GM19438 (cell line): ENCODE results near the gene LAMA3.

ENCODE experiments used
- ATAC-seq: cut with Tn5 transposase; IDR thresholded peaks from one replicate; pipeline ENCODE4 v1.9.1; 2021; ENCODE audit warnings: low read depth; ENCODE audit not compliant: unreplicated experiment

LAMA3 gene

DNA sequence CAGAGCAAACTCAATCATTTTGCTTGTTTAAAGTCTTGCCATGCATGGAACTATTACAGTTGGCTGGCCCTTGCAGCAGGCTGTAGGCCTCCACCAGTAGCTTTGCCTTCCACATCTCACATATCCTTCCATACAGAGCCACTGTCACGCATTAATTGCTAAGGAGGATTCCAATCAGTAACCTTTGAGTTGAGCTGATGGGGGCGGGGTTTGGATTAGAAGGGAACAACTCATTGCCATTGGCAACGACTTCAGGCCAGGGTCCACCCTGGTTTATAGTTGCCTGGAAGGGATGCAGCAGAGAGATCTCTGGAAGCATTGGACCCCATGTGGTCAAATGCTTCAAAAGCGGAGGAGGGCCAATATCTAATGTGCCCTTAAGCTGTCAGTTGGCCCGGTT lies 262.0 kb downstream of the LAMA3 start:
- no peak for ATAC-seq

DNA sequence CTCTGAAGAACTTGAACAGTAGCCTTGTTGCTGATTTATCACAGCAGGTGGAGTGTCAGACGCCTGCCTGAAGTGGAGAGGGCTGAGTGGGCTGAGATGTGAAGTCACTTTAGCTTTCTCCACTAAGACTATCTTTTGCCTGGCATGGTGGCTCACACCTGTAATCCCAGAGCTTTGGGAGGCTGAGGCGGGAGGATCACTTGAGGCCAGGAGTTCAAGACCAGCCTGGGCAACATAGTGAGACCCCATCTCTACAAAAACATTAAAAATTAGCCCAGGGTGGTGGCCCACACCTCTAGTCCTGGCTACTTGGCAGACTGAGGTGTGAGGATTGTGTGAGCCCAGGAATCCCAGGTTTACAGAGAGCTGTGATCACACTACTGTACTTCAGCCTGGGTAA lies 264.7 kb downstream of the LAMA3 start:
- ATAC-seq, result no peak

DNA sequence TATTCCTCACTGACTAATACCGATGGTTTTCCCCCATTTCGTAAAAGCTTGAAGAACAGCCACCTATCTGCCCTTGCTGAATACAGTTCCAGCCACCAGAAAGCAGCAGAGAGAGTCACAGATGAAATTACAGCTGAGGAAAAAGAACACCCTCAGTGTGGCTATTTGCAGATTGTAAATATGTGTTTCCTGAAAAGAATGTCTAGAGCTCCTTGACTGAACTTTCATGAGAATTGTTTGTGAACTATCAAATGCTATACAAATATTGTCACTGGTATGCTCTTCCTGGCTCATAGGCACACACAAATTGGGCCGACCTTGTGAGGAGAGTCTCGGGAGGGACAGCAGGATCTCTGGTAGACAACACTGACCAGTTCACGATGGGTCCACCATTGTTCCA lies 267.2 kb downstream of the LAMA3 start:
- no peak for ATAC-seq

DNA sequence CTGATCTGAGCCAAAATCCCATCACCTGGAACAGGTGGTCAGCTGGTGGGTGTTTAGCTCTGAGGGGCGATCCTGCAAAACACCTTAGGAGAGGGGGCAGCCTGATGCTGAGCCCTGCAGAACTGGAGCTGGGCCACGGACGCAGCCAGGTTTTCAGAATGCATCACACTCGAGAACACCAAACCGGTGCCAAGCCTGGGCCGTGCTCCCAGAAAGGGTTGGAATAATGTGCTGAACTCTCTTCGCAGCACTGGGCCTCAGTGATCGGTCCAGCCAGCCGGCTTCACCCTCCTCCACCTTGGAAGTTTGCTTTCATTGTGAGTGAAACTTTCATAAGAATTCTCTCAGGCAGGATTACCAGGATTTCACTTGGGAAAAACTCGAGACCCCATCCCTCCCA lies 268.8 kb downstream of the LAMA3 start:
- ATAC-seq, result no peak

DNA sequence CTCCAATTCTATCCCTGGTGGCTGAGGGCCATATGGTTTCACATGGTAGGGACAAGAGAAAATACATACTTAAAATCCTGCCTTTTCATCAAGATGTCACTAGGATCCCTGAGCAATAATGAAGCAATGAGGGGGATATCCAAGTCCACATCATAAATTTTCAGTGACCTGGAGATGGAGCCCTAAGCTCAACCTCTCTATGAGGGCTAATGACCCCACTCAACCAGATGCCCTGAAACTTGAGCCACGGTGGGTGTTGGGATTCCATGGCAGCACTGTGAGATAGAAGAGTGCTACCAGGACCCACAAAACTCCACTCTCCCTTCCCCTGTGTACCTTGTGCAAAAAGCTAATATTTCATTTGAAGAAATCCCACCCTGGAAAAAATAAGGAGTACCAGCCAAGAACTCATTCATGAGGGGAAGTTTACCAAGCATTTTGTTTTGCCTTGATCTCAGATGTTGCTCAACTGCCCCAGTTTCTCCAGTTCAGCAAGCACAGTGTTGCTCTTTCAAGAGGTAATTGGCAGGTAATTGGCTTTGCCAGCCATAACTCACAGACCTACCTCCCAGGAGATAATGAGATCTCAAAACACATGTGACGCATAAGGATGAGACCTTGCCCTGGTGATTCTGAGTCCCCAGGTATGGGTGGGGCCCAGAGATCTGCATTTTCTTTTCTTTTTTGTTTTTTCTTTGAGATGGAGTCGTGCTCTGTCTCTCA lies 274.4 kb downstream of the LAMA3 start:
- no peak for ATAC-seq

DNA sequence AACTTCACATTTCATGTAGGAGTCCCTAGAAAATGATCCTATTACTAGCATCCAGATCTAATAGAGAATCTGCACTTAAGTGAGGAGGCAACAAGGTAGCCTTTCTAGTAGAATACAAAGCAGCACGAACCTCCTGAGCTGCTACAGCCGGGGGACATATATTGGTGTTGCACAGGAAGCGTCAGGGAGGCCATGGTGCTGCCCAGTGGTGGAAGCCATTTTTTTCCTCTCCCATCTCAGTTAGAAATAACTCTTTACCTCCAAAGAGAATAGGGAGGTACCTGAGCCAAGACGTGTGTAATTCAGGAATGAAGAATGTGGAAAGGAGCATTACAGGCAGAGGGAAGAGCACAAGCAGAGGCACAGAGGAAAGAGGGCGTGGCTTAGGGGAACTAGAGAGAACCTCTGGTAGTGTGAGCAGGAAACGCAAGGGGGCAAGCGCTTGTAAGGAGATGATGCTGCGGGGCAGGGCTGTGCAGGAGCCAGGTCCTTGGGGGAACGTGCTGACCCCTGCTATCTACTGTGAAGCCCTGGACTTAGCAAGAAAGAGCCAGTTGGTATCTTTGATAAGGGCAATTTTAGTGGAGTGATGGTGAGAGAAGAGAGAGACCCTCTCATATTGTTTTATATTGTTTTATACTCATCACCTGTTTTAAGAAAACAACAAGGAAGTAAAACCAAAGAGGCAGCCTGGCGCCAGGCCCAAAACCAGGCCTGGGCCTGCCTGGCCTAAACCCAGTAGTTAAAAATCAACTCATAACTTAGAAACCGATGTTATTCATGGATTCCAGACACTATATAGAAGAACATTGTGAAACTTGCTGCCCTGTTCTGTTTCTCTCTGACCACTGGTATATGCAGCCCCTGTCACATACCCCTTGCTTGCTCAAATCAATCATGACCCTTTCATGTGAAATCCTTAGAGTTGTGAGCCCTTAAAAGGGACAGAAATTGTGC lies 275.3 kb downstream of the LAMA3 start:
- no peak for ATAC-seq

DNA sequence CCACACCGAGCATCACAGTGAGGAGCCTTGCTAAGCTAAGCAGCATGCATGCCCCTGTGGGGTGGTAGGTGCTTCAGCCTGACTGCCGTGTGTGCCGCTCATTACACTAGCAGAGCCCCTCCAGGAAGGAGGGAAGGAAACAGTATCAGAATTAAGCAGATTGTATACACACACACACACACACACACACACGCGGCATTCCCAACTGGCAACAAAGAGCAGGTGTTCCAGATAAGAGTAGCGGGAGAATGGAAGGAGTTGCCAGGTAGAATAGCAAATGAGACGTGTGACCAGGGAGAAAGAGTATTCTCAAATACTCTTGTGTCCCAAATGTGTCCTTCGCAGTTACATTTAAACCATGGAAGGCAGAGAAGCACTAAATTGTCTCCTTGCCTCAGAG lies 277.7 kb downstream of the LAMA3 start:
- ATAC-seq, result no peak

DNA sequence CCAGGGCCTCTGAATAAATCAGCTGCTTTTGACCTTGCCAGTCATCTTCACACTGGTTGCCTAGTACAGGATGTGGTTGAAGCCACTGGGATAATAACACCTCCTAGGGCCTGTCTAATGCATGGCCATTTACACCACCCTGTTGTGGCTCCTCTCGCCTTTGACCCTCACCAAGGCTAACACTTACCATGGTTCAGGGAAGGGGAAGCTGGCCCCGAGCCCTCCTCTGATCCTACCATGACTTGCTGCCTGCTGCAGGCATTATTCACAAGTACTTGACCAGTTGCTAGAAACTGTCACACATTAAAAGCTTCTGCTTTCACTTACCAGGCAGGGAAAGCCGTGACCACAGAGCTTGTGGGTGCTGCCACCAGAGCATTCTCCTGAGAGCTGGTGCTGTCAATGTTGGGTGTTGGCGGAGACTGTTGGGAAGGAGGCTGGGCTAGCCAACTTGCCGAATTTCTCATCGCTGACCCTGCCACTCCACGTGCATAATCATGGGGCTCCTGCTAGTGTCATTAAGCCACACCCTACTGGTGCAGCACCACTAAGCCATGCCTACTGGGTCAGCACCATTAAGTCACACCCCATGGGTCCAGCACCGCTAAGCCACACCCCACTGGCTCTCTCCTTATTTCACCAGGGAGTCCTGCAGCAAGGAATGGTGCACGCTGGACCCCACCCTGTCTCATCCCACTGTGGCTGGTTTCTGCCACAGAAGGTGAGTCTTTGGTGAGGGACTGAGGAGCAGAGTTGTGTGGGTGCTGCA lies 278.3 kb downstream of the LAMA3 start:
- ATAC-seq, result peak; percentile 58

DNA sequence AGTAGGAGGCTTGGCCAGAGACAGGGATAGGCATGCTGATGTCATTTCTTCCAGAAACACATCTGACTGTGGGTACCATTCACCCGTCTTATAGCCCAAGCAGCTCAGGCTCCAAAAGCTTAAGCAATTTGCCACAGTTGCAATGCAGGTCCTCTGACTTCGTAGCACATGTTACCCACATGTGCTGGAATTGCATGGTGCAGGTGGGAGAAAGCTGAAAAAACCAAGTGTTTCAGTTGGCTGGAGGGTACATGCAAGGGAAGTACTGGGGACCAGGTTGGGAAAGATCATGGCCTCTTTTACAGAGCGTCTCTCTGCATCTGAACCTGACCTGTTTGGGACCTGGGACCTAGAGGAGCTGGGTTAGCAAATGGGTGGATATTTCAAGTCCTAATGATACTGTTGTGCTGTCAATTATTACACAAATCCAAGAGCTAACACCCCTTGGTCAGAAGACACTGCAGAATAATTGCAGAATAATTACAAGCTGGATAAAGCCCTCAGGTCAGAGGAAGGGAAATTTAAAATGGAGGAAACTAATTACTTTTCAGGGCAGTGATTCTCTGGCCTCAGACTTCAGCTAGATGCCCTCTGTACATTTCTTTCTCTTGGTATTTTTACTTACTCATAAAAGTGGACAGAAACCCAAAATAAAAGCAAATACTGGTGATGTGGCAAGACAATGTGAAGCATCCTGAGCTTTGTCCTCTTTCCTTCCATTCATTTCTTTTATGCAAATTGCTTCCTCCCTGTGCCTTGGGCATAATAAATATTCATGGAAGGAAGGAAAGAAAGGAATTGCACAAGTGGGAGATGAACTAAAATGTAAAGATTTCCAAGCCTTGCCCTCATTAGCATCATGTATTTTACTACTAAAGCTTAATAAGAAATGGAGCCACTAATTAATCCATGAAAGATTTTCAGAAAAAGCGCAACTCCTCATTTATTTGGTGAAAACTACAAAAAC lies 279.7 kb downstream of the LAMA3 start:
- no peak for ATAC-seq

DNA sequence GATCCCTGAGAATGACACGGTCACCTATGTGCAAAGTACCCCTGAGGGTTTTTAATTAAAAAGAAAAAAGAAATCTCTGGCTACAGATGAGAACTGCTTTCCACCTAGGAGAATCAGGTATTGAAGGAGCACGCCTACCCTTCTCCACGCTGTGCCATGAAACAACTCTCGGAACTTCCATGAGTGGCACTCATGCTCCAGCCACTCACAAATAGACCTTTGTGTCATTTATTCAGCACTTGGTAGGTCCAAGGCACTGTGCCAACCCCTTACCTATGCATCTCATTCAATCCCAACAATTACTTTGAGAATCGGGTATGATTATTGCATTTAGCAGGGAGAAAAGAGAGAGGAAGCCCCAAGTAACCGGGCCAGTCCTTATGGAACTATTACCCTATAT lies 280.4 kb downstream of the LAMA3 start:
- ATAC-seq, result no peak

DNA sequence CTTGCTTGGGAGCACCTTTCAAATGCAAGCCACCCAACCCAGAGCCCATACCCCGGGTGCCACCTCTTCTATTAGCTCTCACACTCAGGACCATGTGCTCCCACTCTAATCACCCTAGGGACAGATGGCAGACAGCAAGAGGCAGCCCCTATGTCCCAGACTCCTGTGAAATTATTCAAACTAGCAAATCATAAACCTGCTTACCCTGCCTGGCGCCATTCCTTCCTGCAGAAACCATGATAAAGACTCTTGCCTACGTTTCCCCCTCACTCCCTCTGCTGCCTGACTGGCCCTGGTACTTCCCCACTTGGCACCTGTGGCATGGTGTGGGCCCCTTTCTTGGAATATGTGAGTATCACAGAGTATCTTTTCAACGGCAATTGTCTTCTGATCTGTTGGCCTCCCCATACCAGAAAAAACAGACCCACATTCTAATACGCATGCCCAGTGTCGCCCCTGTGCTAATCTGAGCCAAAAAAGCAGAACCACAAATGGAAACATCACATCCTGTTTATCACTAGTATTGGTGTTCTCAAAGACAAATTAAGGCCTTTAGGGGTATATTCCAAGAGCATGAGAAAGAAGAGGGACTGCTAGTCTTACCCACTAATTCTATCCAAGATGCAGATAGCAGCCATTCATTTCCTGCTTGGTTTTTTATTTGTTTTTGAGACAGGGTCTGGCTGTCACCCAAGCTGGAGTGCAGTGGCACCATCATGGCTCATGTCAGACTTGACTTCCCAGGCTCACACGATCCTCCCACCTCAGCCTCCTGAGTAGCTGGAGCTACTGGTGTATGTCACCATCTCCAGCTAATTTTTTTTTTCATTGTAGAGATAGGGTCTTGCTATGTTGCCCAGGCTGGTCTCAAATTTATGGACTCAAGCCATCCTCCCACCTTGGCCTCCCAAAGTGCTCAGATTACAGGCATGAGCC lies 281.2 kb downstream of the LAMA3 start:
- ATAC-seq, result no peak

DNA sequence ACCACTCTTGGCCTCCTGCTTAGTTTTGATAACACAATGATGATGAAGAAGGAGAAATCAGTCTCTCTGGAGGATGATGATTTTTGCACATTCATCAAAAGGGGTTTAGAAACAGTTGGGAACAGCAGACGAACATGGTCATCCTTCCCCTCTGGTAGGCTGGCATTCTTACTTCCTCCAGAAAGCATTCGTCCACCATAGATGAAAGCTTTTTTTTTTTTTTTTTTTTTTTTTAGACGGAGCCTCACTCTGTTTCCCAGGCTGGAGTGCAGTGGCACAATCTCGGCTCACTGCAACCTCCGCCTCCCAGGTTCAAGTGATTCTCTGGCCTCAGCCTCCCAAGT lies 281.8 kb downstream of the LAMA3 start:
- no peak for ATAC-seq

DNA sequence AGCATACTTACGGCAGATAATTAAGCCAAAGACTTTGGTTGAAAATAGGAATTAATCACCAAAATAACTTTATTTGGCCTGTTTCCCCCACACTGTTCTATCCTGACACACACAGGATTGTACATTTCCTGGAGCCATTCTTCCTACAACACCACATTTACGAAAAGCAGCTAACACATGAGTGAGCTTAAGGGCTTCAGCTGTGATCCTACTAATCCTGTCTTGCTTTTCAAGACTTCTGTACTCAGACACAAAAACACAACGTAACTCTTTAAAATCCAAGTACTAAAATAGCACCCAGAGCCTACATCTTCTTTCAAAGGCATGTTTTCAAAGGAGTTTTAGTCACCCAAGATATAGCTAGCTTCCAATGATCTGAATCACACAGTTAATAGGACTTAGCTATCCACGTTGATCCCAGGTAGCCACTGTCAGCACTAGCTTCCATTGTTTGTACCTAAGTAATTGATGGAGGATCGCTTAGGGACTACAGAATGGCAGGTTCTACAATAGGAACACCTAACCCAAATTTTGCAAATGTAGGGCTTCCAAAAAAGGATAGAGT lies 282.5 kb downstream of the LAMA3 start:
- ATAC-seq, result no peak

DNA sequence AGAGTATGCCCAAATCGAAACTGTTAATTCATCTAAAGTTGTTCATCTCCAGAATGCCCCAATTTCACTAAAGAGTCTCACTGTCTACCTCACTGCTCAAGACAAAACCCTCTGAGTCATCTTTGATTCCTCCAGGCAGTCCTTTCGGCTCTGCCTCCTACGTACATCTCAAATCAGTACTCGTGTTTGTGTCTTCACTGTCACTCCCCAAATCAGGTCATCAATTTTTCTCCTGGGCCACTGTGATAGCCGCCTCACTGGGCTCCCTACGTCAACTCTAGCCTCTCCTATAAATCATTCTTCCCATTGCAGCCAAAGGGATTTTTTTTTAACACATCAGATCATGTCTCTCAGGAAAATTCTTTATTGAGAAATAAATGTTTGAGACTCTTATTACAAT lies 283.2 kb downstream of the LAMA3 start:
- no peak for ATAC-seq

DNA sequence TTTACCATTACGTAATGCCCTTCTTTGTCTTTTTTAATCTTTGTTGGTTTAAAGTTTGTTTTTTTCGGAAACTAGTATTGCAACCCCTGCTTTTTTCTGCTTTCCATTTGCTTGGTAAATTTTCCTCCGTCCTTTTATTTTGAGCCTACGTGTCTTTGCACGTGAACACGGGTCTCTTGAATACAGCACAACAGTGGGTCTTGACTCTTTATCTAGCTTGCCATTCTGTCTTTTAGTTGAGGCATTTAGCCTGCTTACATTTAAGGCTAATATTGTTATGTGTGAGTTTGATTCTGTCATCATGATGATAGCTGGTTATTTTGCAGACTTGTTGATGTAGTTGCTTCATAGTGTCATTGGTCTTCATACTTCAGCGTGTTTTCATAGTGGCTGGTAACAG lies 287.9 kb downstream of the LAMA3 start:
- no peak for ATAC-seq

DNA sequence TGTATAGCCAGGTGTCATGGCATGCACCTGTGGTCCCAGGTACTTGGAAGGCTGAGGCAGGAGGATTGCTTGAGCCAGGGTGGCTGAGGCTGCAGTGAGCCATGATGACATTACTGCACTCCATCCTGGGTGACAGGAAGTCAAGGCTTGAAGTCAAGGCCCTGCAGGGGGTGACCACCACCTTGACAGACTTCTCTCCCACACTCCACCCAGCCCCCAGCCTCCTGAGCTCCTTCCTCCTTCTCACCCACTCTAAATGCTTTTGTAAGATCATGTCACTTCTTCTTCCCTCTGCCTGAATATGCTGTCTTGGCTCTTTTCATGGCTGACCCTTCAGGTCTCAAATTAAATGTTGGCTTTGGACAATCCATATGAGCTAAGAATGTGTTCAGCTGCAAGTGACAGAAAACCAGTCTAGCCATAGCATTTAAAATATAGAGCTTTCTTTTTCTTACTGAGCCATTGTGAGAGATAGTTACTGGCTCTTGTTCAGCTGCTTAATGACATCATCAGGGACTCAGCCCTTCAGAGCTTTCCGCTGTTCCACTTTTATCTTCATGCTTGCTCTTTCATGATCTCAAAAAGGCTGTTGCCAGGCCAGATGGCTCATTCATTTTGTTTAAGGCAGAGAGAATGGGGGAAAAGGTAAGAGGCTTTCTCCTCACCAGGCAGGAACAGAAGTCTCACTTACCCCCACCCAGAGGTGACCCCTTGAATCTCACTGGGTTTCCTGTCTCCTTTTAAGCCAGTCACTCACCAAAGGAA lies 288.6 kb downstream of the LAMA3 start:
- no peak for ATAC-seq

DNA sequence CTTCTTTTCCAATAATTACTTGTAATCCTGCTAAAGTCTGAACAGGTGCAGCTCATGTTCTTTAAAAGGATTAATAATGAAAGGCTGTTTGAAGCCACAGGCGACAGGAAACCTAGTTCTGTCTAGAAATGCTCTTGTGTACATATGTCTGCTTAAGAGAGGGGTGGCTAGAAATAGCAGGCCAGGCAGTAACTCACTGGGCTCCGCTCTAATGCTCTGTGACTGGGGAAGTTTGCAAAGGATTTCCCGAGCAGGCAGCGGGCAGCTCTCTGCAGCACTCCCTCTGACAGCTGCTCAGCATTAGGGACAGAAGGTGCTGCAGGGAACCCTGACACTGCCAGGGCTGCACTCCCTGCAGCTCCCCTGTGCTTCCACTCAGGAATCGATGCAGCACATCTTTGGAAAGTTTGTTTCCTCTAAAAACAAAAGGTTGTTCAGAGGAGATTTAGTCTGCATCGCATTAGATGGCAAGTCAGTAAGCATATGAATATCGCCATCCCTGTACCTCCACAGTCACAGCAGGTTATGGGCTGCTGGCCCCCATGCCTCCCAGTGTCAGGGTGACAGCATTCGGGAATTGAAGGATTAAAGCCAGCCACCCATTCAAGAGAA lies 292.2 kb downstream of the LAMA3 start:
- ATAC-seq, result peak; percentile 97
